ENCODE data around the gene FAR1.

FAR1 gene

DNA sequence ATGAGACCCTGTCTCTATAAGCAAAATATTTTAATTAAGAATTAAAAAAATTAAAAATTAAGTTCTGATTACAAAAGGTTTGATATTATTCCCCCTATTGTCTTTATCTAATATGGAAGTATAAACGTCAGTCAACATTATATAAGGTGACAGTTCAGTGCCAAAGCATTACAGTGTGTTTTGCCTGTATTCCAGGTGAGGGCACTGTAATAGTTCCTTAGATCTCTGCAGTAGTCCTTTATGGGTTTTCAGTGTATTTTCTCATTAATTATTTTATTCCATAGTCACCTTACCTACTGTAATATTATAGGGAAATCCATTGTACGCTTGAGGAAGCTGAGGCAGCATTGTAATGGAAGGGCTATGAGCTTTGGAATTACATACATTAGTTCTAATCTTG, 33.0 kb downstream of the FAR1 start:
- no peak for TF ChIP-seq CEBPB (IDR thresholded peaks at IDR 0.05)
- TF ChIP-seq, protein P1, sequence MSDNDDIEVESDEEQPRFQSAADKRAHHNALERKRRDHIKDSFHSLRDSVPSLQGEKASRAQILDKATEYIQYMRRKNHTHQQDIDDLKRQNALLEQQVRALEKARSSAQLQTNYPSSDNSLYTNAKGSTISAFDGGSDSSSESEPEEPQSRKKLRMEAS (IDR thresholded peaks at IDR 0.05): no peak
- peak; percentile 13; the same call in 1 of the 2 replicates for TF ChIP-seq RAD21 (IDR thresholded peaks at IDR 0.05; ENCODE audit: low read depth)
- TF ChIP-seq EP300 (IDR thresholded peaks at IDR 0.05; ENCODE audit: borderline replicate concordance): no peak

DNA sequence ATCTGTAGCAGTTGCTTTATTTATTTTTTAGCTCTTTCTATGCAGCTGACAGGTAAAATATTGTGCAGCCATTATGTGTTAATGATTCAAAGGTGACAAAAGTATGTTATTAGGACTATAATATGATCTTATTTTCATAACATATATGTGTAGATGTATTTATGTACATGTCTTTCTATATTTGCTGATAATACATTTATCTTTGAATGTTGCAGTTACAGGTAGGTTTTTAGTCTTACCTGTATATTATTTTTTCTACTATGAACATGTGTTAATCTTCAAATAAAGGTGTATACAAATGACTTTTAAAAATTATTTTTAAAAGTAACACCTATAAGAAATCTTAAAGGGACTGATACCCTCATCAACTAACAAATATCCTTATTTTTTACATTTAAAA, 33.6 kb downstream of the FAR1 start:
- TF ChIP-seq CEBPB (IDR thresholded peaks at IDR 0.05) (no peak), NFIC (IDR thresholded peaks at IDR 0.05) (no peak), TAF1 (IDR thresholded peaks at IDR 0.05; ENCODE audit: low read depth) (no peak), RAD21 (IDR thresholded peaks at IDR 0.05; ENCODE audit: low read depth) (no peak), TEAD4 (IDR thresholded peaks at IDR 0.05) (no peak)
- TF ChIP-seq, protein P2, sequence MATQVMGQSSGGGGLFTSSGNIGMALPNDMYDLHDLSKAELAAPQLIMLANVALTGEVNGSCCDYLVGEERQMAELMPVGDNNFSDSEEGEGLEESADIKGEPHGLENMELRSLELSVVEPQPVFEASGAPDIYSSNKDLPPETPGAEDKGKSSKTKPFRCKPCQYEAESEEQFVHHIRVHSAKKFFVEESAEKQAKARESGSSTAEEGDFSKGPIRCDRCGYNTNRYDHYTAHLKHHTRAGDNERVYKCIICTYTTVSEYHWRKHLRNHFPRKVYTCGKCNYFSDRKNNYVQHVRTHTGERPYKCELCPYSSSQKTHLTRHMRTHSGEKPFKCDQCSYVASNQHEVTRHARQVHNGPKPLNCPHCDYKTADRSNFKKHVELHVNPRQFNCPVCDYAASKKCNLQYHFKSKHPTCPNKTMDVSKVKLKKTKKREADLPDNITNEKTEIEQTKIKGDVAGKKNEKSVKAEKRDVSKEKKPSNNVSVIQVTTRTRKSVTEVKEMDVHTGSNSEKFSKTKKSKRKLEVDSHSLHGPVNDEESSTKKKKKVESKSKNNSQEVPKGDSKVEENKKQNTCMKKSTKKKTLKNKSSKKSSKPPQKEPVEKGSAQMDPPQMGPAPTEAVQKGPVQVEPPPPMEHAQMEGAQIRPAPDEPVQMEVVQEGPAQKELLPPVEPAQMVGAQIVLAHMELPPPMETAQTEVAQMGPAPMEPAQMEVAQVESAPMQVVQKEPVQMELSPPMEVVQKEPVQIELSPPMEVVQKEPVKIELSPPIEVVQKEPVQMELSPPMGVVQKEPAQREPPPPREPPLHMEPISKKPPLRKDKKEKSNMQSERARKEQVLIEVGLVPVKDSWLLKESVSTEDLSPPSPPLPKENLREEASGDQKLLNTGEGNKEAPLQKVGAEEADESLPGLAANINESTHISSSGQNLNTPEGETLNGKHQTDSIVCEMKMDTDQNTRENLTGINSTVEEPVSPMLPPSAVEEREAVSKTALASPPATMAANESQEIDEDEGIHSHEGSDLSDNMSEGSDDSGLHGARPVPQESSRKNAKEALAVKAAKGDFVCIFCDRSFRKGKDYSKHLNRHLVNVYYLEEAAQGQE (IDR thresholded peaks at IDR 0.05; ENCODE audit: low read depth): no peak

DNA sequence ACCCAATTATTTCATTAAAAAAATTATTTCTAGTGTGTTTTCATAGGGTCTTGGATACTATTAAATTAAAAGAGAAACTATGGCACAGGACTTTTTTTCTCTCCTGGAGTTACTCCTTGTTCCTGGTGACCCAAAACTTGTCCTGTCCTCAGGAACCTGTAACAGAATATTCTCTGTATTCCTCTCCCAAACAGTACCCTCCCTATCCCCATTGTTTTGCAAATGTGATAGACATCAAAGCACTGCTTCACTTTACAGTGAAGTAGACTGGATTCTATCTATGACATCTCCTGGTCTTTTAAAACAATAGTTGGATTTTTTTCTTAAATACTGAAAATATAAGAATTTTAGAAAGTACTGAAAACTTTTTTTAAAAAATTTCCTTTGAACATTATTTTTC, 37.2 kb downstream of the FAR1 start:
- no peak for TF ChIP-seq FOXM1 (IDR thresholded peaks at IDR 0.05; ENCODE audit: borderline replicate concordance, low read depth)
- no peak for TF ChIP-seq ZBTB7A (IDR thresholded peaks at IDR 0.05; ENCODE audit: low read depth)
- TF ChIP-seq TAF1 (IDR thresholded peaks at IDR 0.05; ENCODE audit: low read depth): no peak
- no peak for TF ChIP-seq NFIC (IDR thresholded peaks at IDR 0.05)
- TF ChIP-seq, protein P3, sequence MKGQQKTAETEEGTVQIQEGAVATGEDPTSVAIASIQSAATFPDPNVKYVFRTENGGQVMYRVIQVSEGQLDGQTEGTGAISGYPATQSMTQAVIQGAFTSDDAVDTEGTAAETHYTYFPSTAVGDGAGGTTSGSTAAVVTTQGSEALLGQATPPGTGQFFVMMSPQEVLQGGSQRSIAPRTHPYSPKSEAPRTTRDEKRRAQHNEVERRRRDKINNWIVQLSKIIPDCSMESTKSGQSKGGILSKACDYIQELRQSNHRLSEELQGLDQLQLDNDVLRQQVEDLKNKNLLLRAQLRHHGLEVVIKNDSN (IDR thresholded peaks at IDR 0.05): no peak
- no peak for TF ChIP-seq CEBPB (IDR thresholded peaks at IDR 0.05)
- TF ChIP-seq EP300 (IDR thresholded peaks at IDR 0.05; ENCODE audit: borderline replicate concordance): no peak
- TF ChIP-seq CREB1 (IDR thresholded peaks at IDR 0.05; ENCODE audit: low read depth): no peak
- no peak for TF ChIP-seq YY1 (IDR thresholded peaks at IDR 0.05; ENCODE audit: low read depth)
- TF ChIP-seq RAD21 (IDR thresholded peaks at IDR 0.05; ENCODE audit: low read depth): no peak
- TF ChIP-seq, protein P1 (IDR thresholded peaks at IDR 0.05): no peak
- TF ChIP-seq, protein P2 (IDR thresholded peaks at IDR 0.05; ENCODE audit: low read depth): no peak
- no peak for TF ChIP-seq TCF12 (IDR thresholded peaks at IDR 0.05; ENCODE audit: low read depth)
- TF ChIP-seq EGR1 (IDR thresholded peaks at IDR 0.05): no peak
- TF ChIP-seq TEAD4 (IDR thresholded peaks at IDR 0.05): no peak

DNA sequence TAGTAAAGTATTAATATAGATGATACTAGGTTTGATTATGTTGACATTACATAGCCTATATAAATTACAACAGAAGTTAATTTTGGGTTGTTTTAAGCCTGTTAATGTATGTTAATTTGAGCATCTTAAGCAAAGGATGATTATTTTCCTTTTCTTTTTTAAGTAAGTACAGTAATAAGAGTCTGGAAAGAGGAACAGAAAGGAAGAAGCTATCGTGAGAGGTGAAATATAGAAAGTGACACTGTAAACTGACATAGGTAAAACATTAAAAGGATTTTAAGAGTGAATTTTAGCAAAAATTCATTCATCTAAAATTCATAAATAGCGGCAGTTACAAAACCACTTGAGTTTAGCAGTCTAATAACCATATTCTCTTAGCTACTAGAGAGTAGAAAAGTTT, 45.5 kb downstream of the FAR1 start:
- no peak for TF ChIP-seq NFIC (IDR thresholded peaks at IDR 0.05)
- TF ChIP-seq, protein P1 (IDR thresholded peaks at IDR 0.05): no peak
- TF ChIP-seq FOXM1 (IDR thresholded peaks at IDR 0.05; ENCODE audit: borderline replicate concordance, low read depth): no peak
- TF ChIP-seq TCF12 (IDR thresholded peaks at IDR 0.05; ENCODE audit: low read depth): no peak
- no peak for TF ChIP-seq EP300 (IDR thresholded peaks at IDR 0.05; ENCODE audit: borderline replicate concordance)
- TF ChIP-seq CEBPB (IDR thresholded peaks at IDR 0.05): no peak
- TF ChIP-seq, protein P3 (IDR thresholded peaks at IDR 0.05): no peak
- TF ChIP-seq, protein P2 (IDR thresholded peaks at IDR 0.05; ENCODE audit: low read depth): no peak
- no peak for TF ChIP-seq TEAD4 (IDR thresholded peaks at IDR 0.05)
- TF ChIP-seq YY1 (IDR thresholded peaks at IDR 0.05; ENCODE audit: low read depth): no peak
- TF ChIP-seq TAF1 (IDR thresholded peaks at IDR 0.05; ENCODE audit: low read depth): no peak

DNA sequence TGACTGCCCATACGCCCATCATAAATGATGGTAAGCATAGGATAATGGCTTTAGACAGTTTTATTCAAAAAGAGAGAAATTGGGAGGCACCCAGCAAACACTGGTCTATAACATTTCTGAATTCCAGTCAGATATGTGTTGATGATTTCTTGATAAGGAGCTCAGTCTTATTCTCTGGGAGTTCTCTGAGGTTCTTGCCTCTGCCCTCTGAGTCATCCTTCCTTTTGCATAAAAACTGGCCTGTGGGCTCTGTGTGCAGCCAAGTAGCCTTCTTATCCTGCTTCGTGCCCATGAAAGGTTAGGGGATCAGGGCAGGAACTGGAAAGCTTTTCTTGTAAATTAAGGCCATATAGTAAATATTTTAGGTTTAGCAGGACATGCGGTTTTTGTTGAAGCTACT, 48.9 kb downstream of the FAR1 start:
- no peak for TF ChIP-seq TEAD4 (IDR thresholded peaks at IDR 0.05)
- TF ChIP-seq, protein P2 (IDR thresholded peaks at IDR 0.05; ENCODE audit: low read depth): no peak
- no peak for TF ChIP-seq CEBPB (IDR thresholded peaks at IDR 0.05)
- no peak for TF ChIP-seq EP300 (IDR thresholded peaks at IDR 0.05; ENCODE audit: borderline replicate concordance)
- no peak for TF ChIP-seq TCF12 (IDR thresholded peaks at IDR 0.05; ENCODE audit: low read depth)
- TF ChIP-seq, protein P1 (IDR thresholded peaks at IDR 0.05): no peak
- no peak for TF ChIP-seq TAF1 (IDR thresholded peaks at IDR 0.05; ENCODE audit: low read depth)
